Nephron (organoid): ENCODE measurements around the gene CSMD2.

Experiments
- H3K27ac Mint-ChIP-seq, 3 experiments: 2 replicates each; pipeline ENCODE4 v1.8.0; 2020; ENCODE audit warnings: mixed read lengths in 3 of 3, mild to moderate bottlenecking in 2 of 3, moderate library complexity in 1 of 3
- H3K27me3 Mint-ChIP-seq: 2 replicates; pipeline ENCODE4 v1.8.0; 2021; ENCODE audit warnings: low read depth, mild to moderate bottlenecking, moderate library complexity, mixed read lengths
- H3K36me3 Mint-ChIP-seq: 2 replicates; pipeline ENCODE4 v1.8.0; 2020; ENCODE audit warnings: low read depth, mixed read lengths
- H3K4me1 Mint-ChIP-seq: 2 replicates; pipeline ENCODE4 v1.8.0; 2020; ENCODE audit warnings: mixed read lengths
- H3K4me3 Mint-ChIP-seq, 3 experiments: 2 replicates each; pipeline ENCODE4 v1.8.0; 2020; ENCODE audit warnings: mild to moderate bottlenecking in 3 of 3, mixed read lengths in 3 of 3, moderate library complexity in 2 of 3
- H3K9me3 Mint-ChIP-seq: 2 replicates; pipeline ENCODE4 v1.8.0; 2020; ENCODE audit warnings: mixed read lengths
- CTCF ChIP-seq, 3 experiments: fragments of 200-600 bp; sonication (generic); IDR thresholded peaks; one replicate each; pipeline ENCODE4 v1.5.0; 2021; ENCODE audit warnings: antibody characterized with exemption in 3 of 3; ENCODE audit not compliant: unreplicated experiment in 3 of 3

CSMD2 gene

GRCh38 chr1:33624991-33625870 lies 539.8 kb downstream of the CSMD2 start:
- Mint-ChIP-seq H3K9me3 (no peaks in the 10 kb centered on the region), H3K4me3 (no peak overlapping the region), H3K27me3 (peaks cover 19% of the 10 kb centered on the region), H3K4me1 (peaks cover 16% of the 10 kb centered on the region), H3K36me3 (no peaks in the 10 kb centered on the region), H3K27ac (no peak overlapping the region)
- peak in 2 of 3 experiments; percentile 6 to 17 for TF ChIP-seq CTCF (IDR thresholded peaks at IDR 0.05; ENCODE audit: unreplicated experiment in 3 of 3)

- Mint-ChIP-seq H3K4me1 (peaks cover 21% of the 10 kb centered on the region), H3K27ac (no peak overlapping the region), H3K4me3 (no peak overlapping the region), H3K9me3 (no peaks in the 10 kb centered on the region), H3K27me3 (peaks cover 12% of the 10 kb centered on the region), H3K36me3 (no peaks in the 10 kb centered on the region)
- no peak for TF ChIP-seq CTCF (IDR thresholded peaks at IDR 0.05; ENCODE audit: unreplicated experiment in 3 of 3)
Measured at GRCh38 chr1:33624261-33624990, 540.6 kb downstream of the CSMD2 start.

GRCh38 chr1:33623811-33624210 lies 541.2 kb downstream of the CSMD2 start:
- Mint-ChIP-seq H3K27me3 (peaks cover 12% of the 10 kb centered on the region), H3K4me3 (no peak overlapping the region), H3K27ac (no peak overlapping the region), H3K36me3 (no peaks in the 10 kb centered on the region), H3K4me1 (peaks cover 21% of the 10 kb centered on the region), H3K9me3 (no peaks in the 10 kb centered on the region)
- no peak for TF ChIP-seq CTCF (IDR thresholded peaks at IDR 0.05; ENCODE audit: unreplicated experiment in 3 of 3)

GRCh38 chr1:33622757-33623156 lies 542.3 kb downstream of the CSMD2 start:
- no peaks in the 10 kb centered on the region for H3K36me3 Mint-ChIP-seq
- H3K27ac Mint-ChIP-seq, result no peak overlapping the region
- TF ChIP-seq CTCF (IDR thresholded peaks at IDR 0.05; ENCODE audit: unreplicated experiment in 3 of 3), result no peak
- no peaks in the 10 kb centered on the region for H3K9me3 Mint-ChIP-seq
- peaks cover 21% of the 10 kb centered on the region for H3K4me1 Mint-ChIP-seq
- peaks cover 14% of the 10 kb centered on the region for H3K27me3 Mint-ChIP-seq
- H3K4me3 Mint-ChIP-seq, result no peak overlapping the region

GRCh38 chr1:33618636-33619035 lies 546.4 kb downstream of the CSMD2 start:
- Mint-ChIP-seq H3K9me3 (no peaks in the 10 kb centered on the region), H3K27ac (no peak overlapping the region), H3K4me3 (no peak overlapping the region), H3K27me3 (peaks cover 21% of the 10 kb centered on the region), H3K36me3 (no peaks in the 10 kb centered on the region), H3K4me1 (peaks cover 9% of the 10 kb centered on the region)
- no peak for TF ChIP-seq CTCF (IDR thresholded peaks at IDR 0.05; ENCODE audit: unreplicated experiment in 3 of 3)
